GM10266 (cell line): Measurements from ENCODE around the gene RAB3GAP1.
"Not testable (repeated sequence)": the region's sequence is repeated elsewhere in the genome, so short reads cannot be mapped to it uniquely, and the experiment has no call there.

Experiments
- DNase-seq: peaks from one replicate; pipeline ENCODE4 v3.0.0; 2012; ENCODE audit errors: extremely low spot score
- TF ChIP-seq, protein P1 (sequence below): IDR thresholded peaks from 2 replicates; pipeline ENCODE4 v1.5.1; 2012; ENCODE audit warnings: mild to moderate bottlenecking, low read depth; ENCODE audit not compliant: control insufficient read depth, insufficient read depth; ENCODE audit errors: missing control alignments

Gene RAB3GAP1

DNA sequence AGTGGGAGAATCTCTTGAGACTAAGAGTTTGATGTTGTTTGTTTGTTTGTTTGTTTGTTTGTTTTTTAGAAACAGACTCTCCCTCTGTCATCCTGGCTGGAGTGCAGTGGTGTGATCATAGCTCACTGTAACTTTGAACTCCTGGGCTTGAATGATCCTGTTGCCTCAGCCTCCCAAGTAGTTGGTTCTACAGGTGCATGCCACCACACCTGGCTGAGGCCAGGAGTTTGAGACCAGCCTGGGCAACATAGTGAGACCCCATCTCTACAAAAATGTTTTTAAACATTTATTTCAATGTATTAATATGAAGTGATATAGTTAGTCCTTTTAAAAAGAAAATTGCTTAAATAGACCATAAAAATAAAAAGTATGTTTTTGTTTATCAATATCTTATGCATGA lies 40.5 kb upstream of the RAB3GAP1 start:
- DNase-seq: no peak
- TF ChIP-seq, protein P1, sequence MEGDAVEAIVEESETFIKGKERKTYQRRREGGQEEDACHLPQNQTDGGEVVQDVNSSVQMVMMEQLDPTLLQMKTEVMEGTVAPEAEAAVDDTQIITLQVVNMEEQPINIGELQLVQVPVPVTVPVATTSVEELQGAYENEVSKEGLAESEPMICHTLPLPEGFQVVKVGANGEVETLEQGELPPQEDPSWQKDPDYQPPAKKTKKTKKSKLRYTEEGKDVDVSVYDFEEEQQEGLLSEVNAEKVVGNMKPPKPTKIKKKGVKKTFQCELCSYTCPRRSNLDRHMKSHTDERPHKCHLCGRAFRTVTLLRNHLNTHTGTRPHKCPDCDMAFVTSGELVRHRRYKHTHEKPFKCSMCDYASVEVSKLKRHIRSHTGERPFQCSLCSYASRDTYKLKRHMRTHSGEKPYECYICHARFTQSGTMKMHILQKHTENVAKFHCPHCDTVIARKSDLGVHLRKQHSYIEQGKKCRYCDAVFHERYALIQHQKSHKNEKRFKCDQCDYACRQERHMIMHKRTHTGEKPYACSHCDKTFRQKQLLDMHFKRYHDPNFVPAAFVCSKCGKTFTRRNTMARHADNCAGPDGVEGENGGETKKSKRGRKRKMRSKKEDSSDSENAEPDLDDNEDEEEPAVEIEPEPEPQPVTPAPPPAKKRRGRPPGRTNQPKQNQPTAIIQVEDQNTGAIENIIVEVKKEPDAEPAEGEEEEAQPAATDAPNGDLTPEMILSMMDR: no peak

DNA sequence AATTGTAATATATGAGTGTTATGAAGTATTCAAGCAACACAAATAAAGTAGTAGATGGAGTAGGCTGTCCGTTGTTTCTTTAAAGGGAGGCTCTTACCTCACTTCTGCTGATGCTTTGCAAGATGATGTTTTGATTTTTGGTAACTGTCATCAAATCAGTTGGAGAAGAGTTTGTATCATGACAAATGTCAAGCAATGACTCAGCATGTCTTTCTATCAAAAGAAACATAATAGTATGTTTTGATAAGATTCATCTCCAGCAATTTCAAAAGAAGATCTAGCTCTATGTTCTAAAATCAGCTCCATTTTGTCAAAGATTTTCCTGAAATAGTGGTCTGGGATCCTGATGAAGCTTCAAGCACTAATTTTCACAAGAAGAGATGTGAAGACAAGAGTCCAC lies 30.5 kb upstream of the RAB3GAP1 start:
- TF ChIP-seq, protein P1: no peak
- no peak for DNase-seq

DNA sequence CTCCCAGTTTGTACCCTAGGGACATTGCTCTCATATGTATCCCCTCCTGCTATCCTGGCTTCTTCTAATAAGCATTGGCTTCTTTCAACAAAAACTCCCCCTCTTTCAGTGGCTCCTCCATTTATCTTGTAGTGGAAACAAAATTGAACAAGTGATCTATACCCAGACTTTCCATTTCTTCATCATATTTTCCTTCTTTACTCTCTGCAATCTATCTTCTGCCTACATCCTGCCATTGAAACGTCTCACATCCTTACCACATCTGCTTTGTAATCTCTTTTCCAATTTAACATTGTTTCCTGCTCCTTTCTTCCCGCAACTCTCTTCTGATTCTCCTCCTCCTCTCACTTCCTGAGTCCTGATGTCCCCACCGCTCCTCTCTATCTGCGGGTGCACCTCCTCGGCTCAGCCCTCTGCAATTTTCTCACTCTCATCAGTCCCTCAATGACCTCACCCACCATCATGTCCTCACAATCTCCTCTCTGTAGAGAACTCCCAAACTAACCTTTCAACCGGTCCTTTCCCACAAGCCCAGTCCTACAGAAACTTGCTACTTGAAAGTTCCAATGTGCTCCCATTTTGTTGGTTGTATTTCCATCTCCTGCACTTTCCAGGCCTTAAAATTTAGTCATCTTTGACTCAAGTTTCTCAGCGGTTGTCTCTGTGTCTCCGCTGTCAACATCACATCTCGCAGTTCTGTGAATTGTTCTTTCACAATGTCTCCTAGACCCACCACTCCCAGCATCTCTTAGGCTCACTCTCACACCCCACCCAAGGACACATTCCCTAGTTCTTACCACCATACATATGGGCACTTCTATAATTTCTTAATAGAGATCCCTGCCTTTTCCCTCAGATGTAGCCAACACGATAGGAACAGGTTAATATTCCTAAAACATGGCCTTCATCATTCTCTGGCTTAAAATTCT lies 28.9 kb upstream of the RAB3GAP1 start:
- TF ChIP-seq, protein P1: no peak
- no peak for DNase-seq

DNA sequence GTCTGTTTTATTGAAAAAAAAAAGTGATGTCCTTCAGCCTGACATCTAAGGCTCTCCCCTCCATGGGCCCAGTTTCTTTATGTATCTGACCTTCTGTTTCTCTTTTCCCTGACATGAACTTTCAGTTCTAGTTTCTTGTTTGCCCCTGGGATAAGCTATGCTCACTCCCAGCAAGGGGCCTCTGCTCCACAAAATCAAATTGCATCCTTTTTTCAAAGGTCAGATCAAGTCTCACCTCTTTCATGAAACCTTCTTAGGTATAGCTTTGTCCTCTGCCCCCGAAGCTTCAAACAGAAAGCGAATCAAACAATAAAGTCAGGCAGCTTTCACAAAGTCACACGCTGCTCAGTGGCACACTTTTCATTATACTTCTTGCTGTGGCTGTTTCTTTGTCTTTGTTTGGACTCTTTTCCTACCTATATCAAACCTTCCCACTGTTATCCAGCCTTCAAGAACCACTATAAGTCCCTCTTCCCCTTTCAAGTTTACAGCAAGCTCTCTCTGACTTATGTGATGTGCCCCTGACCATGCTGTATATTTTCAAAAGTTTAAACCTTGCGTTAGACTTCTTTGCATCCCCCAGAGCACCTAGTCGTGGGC lies 28.1 kb upstream of the RAB3GAP1 start:
- TF ChIP-seq, protein P1: no peak

DNA sequence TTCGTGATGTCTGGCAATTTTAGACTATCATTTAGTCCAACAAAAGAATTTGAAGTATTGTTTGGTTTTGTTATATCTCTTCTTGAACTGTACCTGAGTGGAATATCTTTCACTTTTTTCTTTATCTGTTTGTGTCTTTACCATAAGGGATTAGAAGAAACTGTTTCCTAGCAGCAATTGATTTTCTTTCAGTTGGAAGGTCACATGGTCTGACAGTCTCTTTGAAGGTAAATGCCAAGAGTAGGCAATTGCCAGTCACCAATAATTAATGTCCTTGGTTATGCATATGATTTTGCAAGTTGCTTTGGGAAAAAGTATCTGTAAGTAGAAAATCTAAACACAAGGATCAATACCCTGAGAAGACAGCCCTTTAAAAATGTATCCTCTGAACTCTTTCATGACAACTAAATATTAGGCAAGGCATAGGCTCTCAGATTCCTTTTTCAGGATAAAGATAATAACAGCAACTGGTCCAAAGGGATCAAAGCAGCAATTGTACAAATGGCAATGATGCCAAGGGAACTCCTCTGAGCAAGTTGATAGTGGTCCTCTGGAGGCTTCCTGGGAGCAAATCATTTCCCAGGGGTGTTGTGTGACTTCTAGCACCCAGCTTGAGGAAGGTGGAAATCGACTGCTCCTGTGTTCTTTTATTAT lies 22.5 kb upstream of the RAB3GAP1 start:
- DNase-seq: no peak
- TF ChIP-seq, protein P1: no peak

More for the DNA sequence above, 28.1 kb upstream of the RAB3GAP1 start:
- no peak for DNase-seq

DNA sequence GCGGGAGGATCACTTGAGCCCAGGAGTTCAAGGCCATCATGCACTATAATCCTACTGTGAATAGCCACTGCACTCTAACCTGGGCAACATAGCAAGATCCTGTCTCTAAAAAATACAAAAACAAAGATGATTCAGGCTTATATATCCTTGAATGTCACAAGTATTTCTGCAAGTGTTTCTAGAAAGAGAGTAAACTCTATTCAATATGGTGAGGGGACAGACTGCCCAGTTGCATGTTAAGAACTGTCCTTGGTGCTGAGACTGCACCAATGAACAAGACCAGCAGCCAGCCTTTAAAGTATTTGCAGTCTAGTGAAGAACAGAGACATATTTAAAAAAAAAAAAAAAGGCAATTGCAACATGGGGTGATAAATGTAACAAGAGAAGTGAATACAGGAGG lies 21.3 kb upstream of the RAB3GAP1 start:
- TF ChIP-seq, protein P1: no peak
- DNase-seq: no peak

DNA sequence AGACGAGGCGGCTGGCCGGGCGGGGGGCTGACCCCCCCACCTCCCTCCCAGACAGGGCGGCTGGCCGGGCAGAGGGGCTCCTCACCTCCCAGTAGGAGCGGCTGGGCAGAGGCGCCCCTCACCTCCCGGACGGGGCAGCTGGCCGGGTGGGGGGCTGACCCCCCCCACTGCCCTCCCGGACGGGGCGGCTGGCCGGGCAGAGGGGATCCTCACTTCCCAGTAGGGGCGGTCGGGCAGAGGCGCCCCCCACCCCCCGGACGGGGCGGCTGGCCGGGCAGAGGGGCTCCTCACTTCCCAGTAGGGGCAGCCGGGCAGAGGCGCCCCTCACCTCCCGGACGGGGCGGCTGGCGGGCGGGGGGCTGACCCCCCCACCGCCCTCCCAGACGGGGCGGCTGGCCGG lies 18.9 kb upstream of the RAB3GAP1 start:
- not testable (repeated sequence) for DNase-seq
